SU-DHL-6 (cell line): Measurements from ENCODE around the gene PAX5.

Experiments used
- CTCF ChIP-seq: fragments of 200-600 bp; sonication (generic); IDR thresholded peaks from one replicate; pipeline ENCODE4 v1.5.1; 2017; ENCODE audit warnings: antibody characterized with exemption, mild to moderate bottlenecking, low read length, moderate library complexity; ENCODE audit not compliant: insufficient read depth, poor library complexity, severe bottlenecking
- EZH2phosphoT487 ChIP-seq: fragments of 200-600 bp; sonication (generic), shearing (Covaris generic); conservative IDR thresholded peaks from 2 replicates; pipeline ENCODE4 v1.6.1; 2018; ENCODE audit warnings: mild to moderate bottlenecking, antibody characterized with exemption, low read length, moderate library complexity, mixed read lengths

GRCh38 chr9:37036776-37037502, 2.9 kb upstream of the PAX5 start:
- TF ChIP-seq EZH2phosphoT487 (no peak), CTCF (no peak)
